ENCODE results near the gene HSP90B1.

- TF ChIP-seq CTCF (IDR thresholded peaks at IDR 0.05) (no peak), POLR2A (IDR thresholded peaks at IDR 0.05) (no peak)
These were observed 18.1 kb upstream of the HSP90B1 start for GRCh38 chr12:103912069-103912468.

Measured in heart left ventricle (tissue), 13 donors.